Activated naive CD8-positive, alpha-beta T cell treated with anti-CD3 and anti-CD28 coated beads for 36 hours (primary cell): ENCODE results near the gene AK5. TPM values are rescaled to one million over a fixed set of nuclear protein-coding genes. Genes with fewer than 3 reads are reported as not detected.
"Not testable (repeated sequence)": the region's sequence is repeated elsewhere in the genome, so short reads cannot be mapped to it uniquely, and the experiment has no call there.

Experiments
- DNase-seq: peaks from one replicate; pipeline ENCODE4 v3.0.0; 2021
- H3K27ac Mint-ChIP-seq: one replicate; pipeline ENCODE4 v1.8.0; 2022; ENCODE audit warnings: mild to moderate bottlenecking, moderate library complexity, mixed read lengths
- H3K27me3 Mint-ChIP-seq: one replicate; pipeline ENCODE4 v1.8.0; 2022; ENCODE audit warnings: mild to moderate bottlenecking, mixed read lengths
- H3K36me3 Mint-ChIP-seq: one replicate; pipeline ENCODE4 v1.8.0; 2021; ENCODE audit warnings: mild to moderate bottlenecking, mixed read lengths
- H3K4me1 Mint-ChIP-seq: one replicate; pipeline ENCODE4 v1.8.0; 2021; ENCODE audit warnings: mixed read lengths
- H3K4me3 Mint-ChIP-seq: one replicate; pipeline ENCODE4 v1.8.0; 2022; ENCODE audit warnings: mild to moderate bottlenecking, moderate library complexity, mixed read lengths
- H3K9me3 Mint-ChIP-seq: one replicate; pipeline ENCODE4 v1.8.0; 2022; ENCODE audit warnings: mixed read lengths
- total RNA-seq, 2 experiments: library from RNA; stranded (reverse); gene quantifications; one replicate each; pipeline ENCODE4 v1.2.3, GENCODE V29; 2021

The AK5 gene
- total RNA-seq, 2 experiments from 2014 or later, result 4.3 to 6.6 TPM

GRCh38 chr1:77415579-77415978 is 133.8 kb downstream of the AK5 start:
- DNase-seq, result no peak
- Mint-ChIP-seq H3K27me3 (no peaks in the 10 kb centered on the region), H3K4me1 (peaks cover 29% of the 10 kb centered on the region), H3K27ac (no peak overlapping the region), H3K9me3 (peaks cover 13% of the 10 kb centered on the region), H3K4me3 (no peak overlapping the region), H3K36me3 (peaks cover 33% of the 10 kb centered on the region)

DNA sequence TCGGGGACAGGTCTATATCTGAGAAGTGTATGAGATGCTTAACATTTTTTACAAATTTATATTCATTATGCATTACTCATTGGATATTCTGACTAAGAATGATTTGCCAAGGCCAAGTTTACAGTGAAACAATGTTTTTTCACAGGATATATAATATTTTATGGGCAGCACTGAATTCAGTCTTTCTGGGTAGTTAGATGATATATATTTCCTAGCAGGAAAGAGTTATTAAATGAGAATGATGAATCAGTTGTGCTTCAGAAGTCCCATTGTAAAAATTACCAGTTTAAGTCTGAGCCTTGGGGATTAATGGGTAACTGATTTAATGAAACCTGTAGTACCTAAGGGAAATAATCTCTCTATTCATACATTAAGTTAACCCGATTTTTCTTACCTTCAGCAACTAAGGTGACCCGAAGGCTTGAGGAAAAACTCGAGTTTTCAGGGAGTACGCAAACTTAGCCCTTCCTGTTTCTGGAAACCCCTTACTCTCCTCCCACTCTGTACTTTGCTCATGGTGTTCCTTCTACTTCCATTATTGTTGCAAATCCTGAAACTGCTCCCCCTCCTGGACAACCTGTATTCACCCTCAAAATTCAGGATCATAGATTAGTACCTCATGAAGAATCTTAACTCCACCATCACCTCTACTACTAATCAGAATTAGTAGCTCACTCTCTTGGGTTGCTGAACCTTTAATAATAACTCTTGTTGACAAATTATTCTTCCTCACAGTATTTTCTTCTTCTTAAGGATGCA is 135.1 kb downstream of the AK5 start:
- DNase-seq, result no peak
- peaks cover 36% of the 10 kb centered on the region for H3K36me3 Mint-ChIP-seq
- peaks cover 40% of the 10 kb centered on the region for H3K4me1 Mint-ChIP-seq
- no peaks in the 10 kb centered on the region for H3K27me3 Mint-ChIP-seq
- H3K4me3 Mint-ChIP-seq, result no peak overlapping the region
- peaks cover 13% of the 10 kb centered on the region for H3K9me3 Mint-ChIP-seq
- no peak overlapping the region for H3K27ac Mint-ChIP-seq

- Mint-ChIP-seq H3K9me3 (peaks cover 13% of the 10 kb centered on the region), H3K36me3 (peaks cover 33% of the 10 kb centered on the region), H3K4me1 (peaks cover 36% of the 10 kb centered on the region)
- not testable (repeated sequence) for H3K4me3 Mint-ChIP-seq, DNase-seq, H3K27me3 Mint-ChIP-seq, H3K27ac Mint-ChIP-seq
Observed at GRCh38 chr1:77418055-77418454, 136.2 kb downstream of the AK5 start.

- Mint-ChIP-seq H3K4me3 (no peak overlapping the region), H3K27ac (no peak overlapping the region), H3K9me3 (peaks cover 27% of the 10 kb centered on the region), H3K27me3 (no peaks in the 10 kb centered on the region), H3K4me1 (peaks cover 29% of the 10 kb centered on the region), H3K36me3 (peaks cover 49% of the 10 kb centered on the region)
- no peak for DNase-seq
Observed at GRCh38 chr1:77421504-77422233, 139.8 kb downstream of the AK5 start.

GRCh38 chr1:77424236-77424635 is 142.4 kb downstream of the AK5 start:
- Mint-ChIP-seq H3K36me3 (peaks cover 38% of the 10 kb centered on the region), H3K4me3 (no peak overlapping the region), H3K27ac (no peak overlapping the region), H3K9me3 (peaks cover 19% of the 10 kb centered on the region), H3K27me3 (no peaks in the 10 kb centered on the region), H3K4me1 (peaks cover 27% of the 10 kb centered on the region)
- DNase-seq, result no peak

- H3K4me1 Mint-ChIP-seq, result peaks cover 9% of the 10 kb centered on the region
- peaks cover 27% of the 10 kb centered on the region for H3K36me3 Mint-ChIP-seq
- DNase-seq, result no peak
- peaks cover 21% of the 10 kb centered on the region for H3K9me3 Mint-ChIP-seq
- no peaks in the 10 kb centered on the region for H3K27me3 Mint-ChIP-seq
- no peak overlapping the region for H3K4me3 Mint-ChIP-seq
- no peak overlapping the region for H3K27ac Mint-ChIP-seq
Observed at GRCh38 chr1:77428068-77428467, 146.2 kb downstream of the AK5 start.

DNA sequence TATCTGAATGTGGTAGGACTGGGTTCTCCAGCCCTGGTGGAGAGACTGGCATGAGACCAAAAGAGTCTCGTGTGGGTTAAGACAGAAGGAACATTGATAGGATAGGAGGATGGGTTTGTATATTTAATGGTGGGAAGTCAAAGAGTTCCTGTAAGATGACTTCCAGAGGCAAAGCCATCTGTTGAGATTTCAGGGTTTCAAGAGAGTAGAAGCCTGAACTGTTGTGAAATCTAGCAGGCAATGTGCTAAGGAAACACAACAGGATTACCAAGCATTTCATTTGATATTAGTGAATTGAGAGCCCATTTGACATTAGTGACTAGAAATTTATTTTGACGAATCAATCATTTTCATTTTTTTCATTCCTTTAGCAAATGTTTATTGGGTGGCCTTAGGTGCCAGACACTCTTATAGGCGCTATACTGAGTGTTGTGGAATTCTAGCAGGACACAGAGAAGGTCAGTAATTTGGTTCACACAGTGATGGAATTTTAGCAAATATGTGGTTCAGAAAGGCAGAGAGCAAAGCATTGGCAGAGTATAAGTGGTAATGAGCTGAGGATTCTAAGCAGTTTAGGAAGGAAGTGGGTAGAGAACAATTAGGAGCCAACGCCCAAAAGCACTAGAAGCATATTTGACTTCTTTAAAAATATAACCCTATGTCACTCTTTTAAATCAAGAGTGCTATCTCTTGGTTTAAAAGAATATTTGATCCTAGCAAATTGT is 149.3 kb downstream of the AK5 start:
- peaks cover 11% of the 10 kb centered on the region for H3K9me3 Mint-ChIP-seq
- no peak for DNase-seq
- H3K4me3 Mint-ChIP-seq, result no peak overlapping the region
- H3K36me3 Mint-ChIP-seq, result peaks cover 14% of the 10 kb centered on the region
- no peak overlapping the region for H3K27ac Mint-ChIP-seq
- H3K27me3 Mint-ChIP-seq, result no peaks in the 10 kb centered on the region
- H3K4me1 Mint-ChIP-seq, result peaks cover 22% of the 10 kb centered on the region

DNA sequence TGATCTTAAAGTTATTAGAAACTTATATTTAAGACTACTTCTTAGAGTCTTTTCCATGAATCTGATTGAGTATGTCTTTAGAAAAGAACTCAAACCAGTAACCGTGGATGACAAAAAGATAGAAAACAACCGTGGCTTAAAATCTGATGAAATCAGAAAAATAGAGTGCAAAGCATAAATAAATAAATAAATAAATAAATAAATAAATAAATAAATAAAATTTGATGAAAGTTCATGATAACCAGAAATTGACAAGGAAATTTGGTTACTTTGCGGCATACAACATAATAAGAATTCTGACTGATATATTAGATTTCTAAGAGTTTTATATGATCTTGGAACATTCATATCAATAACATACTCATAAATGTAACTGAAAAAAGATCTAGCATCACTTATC is 152.1 kb downstream of the AK5 start:
- peaks cover 12% of the 10 kb centered on the region for H3K9me3 Mint-ChIP-seq

GRCh38 chr1:77434967-77435366 is 153.1 kb downstream of the AK5 start:
- Mint-ChIP-seq H3K27ac (peak overlapping the region; percentile 23), H3K4me1 (peaks cover 31% of the 10 kb centered on the region), H3K9me3 (peaks cover 19% of the 10 kb centered on the region), H3K27me3 (no peaks in the 10 kb centered on the region), H3K36me3 (peaks cover 19% of the 10 kb centered on the region), H3K4me3 (peak overlapping the region; percentile 38)
- no peak for DNase-seq

More for the DNA sequence above, 152.1 kb downstream of the AK5 start:
- H3K36me3 Mint-ChIP-seq, result peaks cover 14% of the 10 kb centered on the region
- H3K4me3 Mint-ChIP-seq, result no peak overlapping the region
- H3K27me3 Mint-ChIP-seq, result no peaks in the 10 kb centered on the region
- H3K4me1 Mint-ChIP-seq, result peaks cover 31% of the 10 kb centered on the region
- H3K27ac Mint-ChIP-seq, result no peak overlapping the region
- DNase-seq, result no peak

- Mint-ChIP-seq H3K27ac (peak overlapping the region; percentile 84), H3K27me3 (no peaks in the 10 kb centered on the region)
- no peak for DNase-seq
Observed at GRCh38 chr1:77438236-77438913, 156.6 kb downstream of the AK5 start.

DNA sequence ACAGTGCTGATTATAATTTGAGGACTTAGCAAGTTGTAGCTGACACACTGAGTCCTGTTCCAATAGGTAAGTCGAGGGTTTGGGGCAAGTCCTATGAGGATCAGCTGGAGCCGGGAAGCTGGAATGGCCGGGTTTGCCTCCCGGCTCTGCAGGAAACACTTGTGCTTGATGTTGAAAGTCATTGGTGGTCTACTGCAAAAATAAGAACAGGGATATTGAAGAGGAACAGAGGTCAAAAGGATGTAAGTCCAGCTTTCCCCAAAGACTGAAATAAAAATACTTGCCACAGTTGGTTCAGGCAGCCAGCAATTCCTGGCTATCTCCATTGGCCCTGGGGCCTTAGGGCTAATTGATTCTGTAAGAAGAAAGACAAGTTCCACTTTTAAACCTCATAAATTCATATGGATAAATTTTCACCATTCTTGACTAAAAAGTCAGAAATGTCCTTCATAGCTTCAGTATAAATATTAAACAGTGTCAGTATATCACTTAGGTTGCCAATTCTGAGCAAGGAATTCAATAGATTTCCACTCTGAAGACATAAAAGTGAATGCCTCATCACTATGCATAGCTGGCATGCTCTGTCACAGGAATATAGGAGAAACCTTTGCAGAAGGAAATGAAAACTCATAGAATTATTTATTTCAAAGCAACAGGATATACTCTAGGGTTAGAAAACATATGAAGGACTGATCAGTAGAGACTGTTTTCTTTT is 165.2 kb downstream of the AK5 start:
- no peaks in the 10 kb centered on the region for H3K27me3 Mint-ChIP-seq
- H3K36me3 Mint-ChIP-seq, result peaks cover 7% of the 10 kb centered on the region
- no peak overlapping the region for H3K4me3 Mint-ChIP-seq
- H3K4me1 Mint-ChIP-seq, result peaks cover 3% of the 10 kb centered on the region
- H3K27ac Mint-ChIP-seq, result no peak overlapping the region
- H3K9me3 Mint-ChIP-seq, result no peaks in the 10 kb centered on the region
- DNase-seq, result no peak

More at GRCh38 chr1:77438236-77438913, 156.6 kb downstream of the AK5 start:
- Mint-ChIP-seq H3K36me3 (peaks cover 32% of the 10 kb centered on the region), H3K4me3 (peak overlapping the region; percentile 66), H3K4me1 (peaks cover 23% of the 10 kb centered on the region), H3K9me3 (peaks cover 33% of the 10 kb centered on the region)

DNA sequence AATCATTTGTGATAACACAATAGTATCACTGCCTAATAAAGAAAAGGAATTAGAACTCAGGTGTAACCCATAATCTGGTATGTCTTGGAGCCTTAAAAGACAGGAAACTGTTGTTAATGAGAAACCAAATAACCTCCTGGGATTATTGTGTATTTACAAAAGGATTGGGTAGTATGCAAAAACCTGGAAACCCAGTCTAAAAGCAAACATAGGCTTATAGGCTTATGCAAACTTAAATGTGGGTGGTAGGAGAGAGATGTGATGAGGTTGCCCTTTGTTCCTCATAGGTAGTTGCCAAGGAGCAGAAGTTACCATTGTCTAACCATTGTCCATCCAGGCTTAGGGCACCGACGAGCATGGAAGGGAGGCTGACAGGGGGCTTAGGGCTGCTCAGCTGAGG is 165.8 kb downstream of the AK5 start:
- no peaks in the 10 kb centered on the region for H3K27me3 Mint-ChIP-seq
- H3K27ac Mint-ChIP-seq, result no peak overlapping the region
- DNase-seq, result no peak
- no peaks in the 10 kb centered on the region for H3K9me3 Mint-ChIP-seq
- peaks cover 7% of the 10 kb centered on the region for H3K36me3 Mint-ChIP-seq
- H3K4me3 Mint-ChIP-seq, result no peak overlapping the region
- peaks cover 3% of the 10 kb centered on the region for H3K4me1 Mint-ChIP-seq

GRCh38 chr1:77459881-77460280 is 178.1 kb downstream of the AK5 start:
- Mint-ChIP-seq H3K27me3 (no peaks in the 10 kb centered on the region), H3K36me3 (peaks cover 3% of the 10 kb centered on the region), H3K4me3 (no peak overlapping the region), H3K27ac (no peak overlapping the region), H3K9me3 (no peaks in the 10 kb centered on the region), H3K4me1 (no peaks in the 10 kb centered on the region)
- no peak for DNase-seq

- peaks cover 7% of the 10 kb centered on the region for H3K36me3 Mint-ChIP-seq
- no peak for DNase-seq
- peaks cover 3% of the 10 kb centered on the region for H3K4me1 Mint-ChIP-seq
- H3K9me3 Mint-ChIP-seq, result no peaks in the 10 kb centered on the region
- no peaks in the 10 kb centered on the region for H3K27me3 Mint-ChIP-seq
- no peak overlapping the region for H3K4me3 Mint-ChIP-seq
- H3K27ac Mint-ChIP-seq, result no peak overlapping the region
Observed at GRCh38 chr1:77461691-77462090, 179.9 kb downstream of the AK5 start.
